Tibial nerve (tissue), 3 donors: ENCODE data around the gene UPK1B.

Experiments used
- CTCF ChIP-seq, 5 experiments: fragments of 200-600 bp in 3 of 5; fragments of 450-650 bp in 2 of 5; sonication (generic) in 3 of 5; IDR thresholded peaks; one replicate each; pipeline ENCODE4 v1.5.1; 2016 to 2019; ENCODE audit warnings: antibody characterized with exemption in 5 of 5, mild to moderate bottlenecking in 3 of 5, moderate library complexity in 2 of 5
- POLR2A ChIP-seq, 2 donors: fragments of 450-650 bp; IDR thresholded peaks; one replicate each; pipeline ENCODE4 v1.6.1; 2017; ENCODE audit warnings: antibody characterized with exemption in 2 of 2, mild to moderate bottlenecking in 2 of 2, moderate library complexity in 2 of 2

GRCh38 chr3:119184796-119185570 lies 11.6 kb downstream of the UPK1B start:
- TF ChIP-seq CTCF (IDR thresholded peaks at IDR 0.05) (no peak), POLR2A (IDR thresholded peaks at IDR 0.05) (no peak)
